ENCODE results near the gene PROC. TPM values are rescaled to one million over a fixed set of nuclear protein-coding genes. Genes with fewer than 3 reads are reported as not detected.

PROC gene
- total and polyA plus RNA-seq, 2 of the 8 experiments (the other 6 are each of a cell fraction or from before 2014, with no cell fraction given) = 1.5 to 1.6 TPM

- Histone ChIP-seq H3K14ac (ENCODE audit: insufficient read length) (no peak overlapping the region), H4K91ac (replicated peaks; ENCODE audit: insufficient read length, low read length) (no peak overlapping the region), H3K4me2 (ENCODE audit: insufficient read depth in 1 of 2, low read depth in 2 of 2, low read length in 2 of 2) (no peak overlapping the region), H3K27ac (ENCODE audit: low read depth, low read length) (no peak overlapping the region), H3K79me2 (ENCODE audit: control insufficient read depth in 1 of 2, insufficient read depth in 2 of 2, low read length in 2 of 2) (peaks cover 0 to 70% of the 10 kb centered on the region in 2 experiments; a peak in 3 of 4 replicates), H3K56ac (replicated peaks; ENCODE audit: insufficient read length, low read depth, low read length) (no peak overlapping the region), H3K4me1 (replicated peaks in 1 of 4; ENCODE audit: control insufficient read depth in 3 of 4, insufficient read depth in 4 of 4, low read length in 3 of 4) (peaks cover 0 to 8% (median 3%) of the 10 kb centered on the region in 4 experiments; a peak in 3 of 7 replicates), H3K9ac (replicated peaks in 1 of 4; ENCODE audit: extremely low read depth in 1 of 4, low read depth in 3 of 4, low read length in 3 of 4) (no peak overlapping the region), H2BK5ac (ENCODE audit: low read depth, low read length) (no peak overlapping the region), H3K23ac (ENCODE audit: insufficient read length) (no peak overlapping the region), H3K4ac (replicated peaks; ENCODE audit: insufficient read length, low read depth, low read length) (no peak overlapping the region), H3K23me2 (ENCODE audit: low read depth, low read length) (peaks cover 5% of the 10 kb centered on the region), H4K5ac (ENCODE audit: insufficient read length, low read depth, low read length) (no peak overlapping the region), H3K79me1 (ENCODE audit: low read depth, low read length) (peaks cover 5% of the 10 kb centered on the region; the same call in 1 of the 2 replicates), H3K4me3 (ENCODE audit: extremely low read depth in 1 of 4, insufficient read depth in 2 of 4, low read depth in 3 of 4, low read length in 4 of 4) (no peak overlapping the region), H2BK20ac (ENCODE audit: low read length) (no peak overlapping the region), H4K8ac (ENCODE audit: extremely low read depth, insufficient read depth, low read length) (no peak overlapping the region; the same call in 1 of the 2 replicates), H3K9me3 (ENCODE audit: insufficient read depth in 2 of 2, low read depth in 1 of 2, low read length in 1 of 2) (no peaks in the 10 kb centered on the region), H2BK15ac (ENCODE audit: low read length) (no peak overlapping the region), H2BK120ac (replicated peaks; ENCODE audit: low read depth, low read length) (no peak overlapping the region), H4K20me1 (replicated peaks in 1 of 2; ENCODE audit: control insufficient read depth in 1 of 2, insufficient read depth in 2 of 2, low read length in 2 of 2) (peaks cover 0 to 9% of the 10 kb centered on the region in 2 experiments), H3K36me3 (ENCODE audit: control insufficient read depth in 2 of 4, insufficient read depth in 4 of 4, low read length in 3 of 4) (no peaks in the 10 kb centered on the region), H3K27me3 (replicated peaks in 1 of 4; ENCODE audit: control insufficient read depth in 3 of 4, extremely low read depth in 1 of 4, insufficient read depth in 3 of 4, low read length in 3 of 4) (no peaks in the 10 kb centered on the region; a peak in 1 of 7 replicates), H2BK12ac (ENCODE audit: low read depth, low read length) (no peak overlapping the region), H2AFZ (ENCODE audit: low read length) (no peak overlapping the region), H3K18ac (ENCODE audit: extremely low read depth, low read length) (no peak overlapping the region), H2AK5ac (ENCODE audit: low read depth, low read length) (no peak overlapping the region)
- ChIA-PET CTCF (ENCODE audit: partially characterized antibody) (interaction anchor here (0.7 kb wide), 1 partner anchor 37 kb away, joined by 3 read pairs; no protein-coding TSS in a partner anchor), POLR2A (ENCODE audit: partially characterized antibody) (no interaction called here)
- FAIRE-seq = no peak
- TF ChIP-seq TAF7 (optimal IDR thresholded peaks at IDR 0.05; ENCODE audit: borderline replicate concordance, low read depth, low read length) (no peak), JUN (IDR thresholded peaks at IDR 0.05; ENCODE audit: low read depth, low read length) (no peak), SP2 (IDR thresholded peaks at IDR 0.05; ENCODE audit: low read length) (no peak), CHD2 (IDR thresholded peaks at IDR 0.05; ENCODE audit: low read length) (no peak), GABPA (IDR thresholded peaks at IDR 0.05; ENCODE audit: borderline replicate concordance, insufficient read depth, low read length) (no peak), ASH2L (IDR thresholded peaks at IDR 0.05; ENCODE audit: low read length) (no peak), RFX5 (IDR thresholded peaks at IDR 0.05; ENCODE audit: borderline replicate concordance, low read depth, low read length) (no peak), SRF (IDR thresholded peaks at IDR 0.05; ENCODE audit: low read depth, low read length) (no peak)
- TF ChIP-seq, protein P1, sequence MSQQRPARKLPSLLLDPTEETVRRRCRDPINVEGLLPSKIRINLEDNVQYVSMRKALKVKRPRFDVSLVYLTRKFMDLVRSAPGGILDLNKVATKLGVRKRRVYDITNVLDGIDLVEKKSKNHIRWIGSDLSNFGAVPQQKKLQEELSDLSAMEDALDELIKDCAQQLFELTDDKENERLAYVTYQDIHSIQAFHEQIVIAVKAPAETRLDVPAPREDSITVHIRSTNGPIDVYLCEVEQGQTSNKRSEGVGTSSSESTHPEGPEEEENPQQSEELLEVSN (IDR thresholded peaks at IDR 0.05) = no peak
- 92% methylated on average over 6 of the region's 6 CpGs; no CpG with 5 or more reads in 1 of the 2 experiments for WGBS, 2 experiments (ENCODE audit: extremely low coverage in 1 of 2, insufficient coverage in 1 of 2, insufficient read length in 1 of 2, insufficient replicate concordance in 2 of 2, low coverage in 1 of 2, low lambda C conversion rate in 2 of 2, missing lambda C conversion rate in 1 of 2)
- no peak for DNase-seq (ENCODE audit: low read depth in 1 of 2, low spot score in 2 of 2)
These were observed 33.7 kb upstream of the PROC start for GRCh38 chr2:127384529-127384928.
